Esophagus muscularis mucosa (tissue), 4 donors: ENCODE measurements around the gene STARD13. TPM values are rescaled to one million over a fixed set of nuclear protein-coding genes. Genes with fewer than 3 reads are reported as not detected.

Experiments used
- DNase-seq: peaks from one replicate; pipeline ENCODE4 v3.0.0-alpha.2; 2017; ENCODE audit errors: extremely low spot score
- H3K27ac ChIP-seq, 4 donors: fragments of 200-600 bp; sonication (generic); replicated peaks in 1 of 4; 1 replicate in 3 of 4; 2 replicates in 1 of 4; pipeline ENCODE4 v1.5.1; 2016 to 2019; ENCODE audit warnings: mild to moderate bottlenecking in 1 of 4
- H3K27me3 ChIP-seq, 4 donors: fragments of 200-600 bp; sonication (generic); one replicate each; pipeline versions ENCODE4 v1.5.1 to v1.6.0; 2016 to 2019
- H3K36me3 ChIP-seq, 4 donors: fragments of 200-600 bp; sonication (generic); one replicate each; pipeline ENCODE4 v1.5.1; 2016 to 2019
- H3K4me1 ChIP-seq, 4 donors: fragments of 200-600 bp; sonication (generic); one replicate each; pipeline ENCODE4 v1.5.1; 2016 to 2019
- H3K4me3 ChIP-seq, 4 donors: fragments of 200-600 bp; sonication (generic); 1 replicate in 2 of 4; 2 replicates in 2 of 4; pipeline ENCODE4 v1.5.1; 2016 to 2019; ENCODE audit warnings: mild to moderate bottlenecking in 4 of 4, moderate library complexity in 1 of 4
- H3K9me3 ChIP-seq, 4 donors: fragments of 200-600 bp; sonication (generic); 1 replicate in 3 of 4; 2 replicates in 1 of 4; pipeline ENCODE4 v1.5.1; 2016 to 2019
- CTCF ChIP-seq, 3 experiments: fragments of 200-600 bp in 2 of 3; fragments of 450-650 bp in 1 of 3; sonication (generic) in 2 of 3; IDR thresholded peaks; one replicate each; pipeline ENCODE4 v1.5.1; 2017 to 2019; ENCODE audit warnings: antibody characterized with exemption in 3 of 3, mild to moderate bottlenecking in 2 of 3, moderate library complexity in 1 of 3
- EP300 ChIP-seq: sonication (generic); formaldehyde crosslinking; IDR thresholded peaks from one replicate; pipeline ENCODE4 v1.6.1; 2017; ENCODE audit warnings: antibody characterized with exemption
- POLR2A ChIP-seq: fragments of 450-650 bp; IDR thresholded peaks from one replicate; pipeline ENCODE4 v1.6.1; 2017; ENCODE audit warnings: antibody characterized with exemption, moderate library complexity, mild to moderate bottlenecking, low read depth
- POLR2AphosphoS5 ChIP-seq, 2 donors: sonication (generic); formaldehyde crosslinking; IDR thresholded peaks; one replicate each; pipeline ENCODE4 v1.6.1; 2017; ENCODE audit warnings: antibody characterized with exemption in 2 of 2
- WGBS: methylation state at CpG from one replicate; pipeline ENCODE4 v1.1.5; 2018; 5-methylcytosine and 5-hydroxymethylcytosine counted together
- intact Hi-C: fragments of 100-400 bp; cut with DNase I; formaldehyde crosslinking; loops from one replicate; pipeline ENCODE4 v1.15.1; 2023
- total RNA-seq, 4 donors: library from RNA; depleted of rRNA; stranded (reverse); fragments of >200 nt; gene quantifications; one replicate each; pipeline versions ENCODE4 v1.1.0 to v1.2.1, GENCODE V29; 2016

Gene STARD13
- total RNA-seq, 4 donors from 2014 or later, result 44.9 to 59.2 (median 56.2) TPM

GRCh38 chr13:33307843-33308242 is 22.3 kb upstream of the STARD13 start:
- no peak for DNase-seq
- H3K9me3 ChIP-seq, result no peaks in the 10 kb centered on the region
- intact Hi-C loops, result no loop called here
- no peaks in the 10 kb centered on the region for H3K36me3 ChIP-seq
- H3K4me3 ChIP-seq, result no peak overlapping the region
- TF ChIP-seq CTCF (IDR thresholded peaks at IDR 0.05), result no peak
- no peak for TF ChIP-seq POLR2AphosphoS5 (IDR thresholded peaks at IDR 0.05)
- no peak for TF ChIP-seq EP300
- no peak for TF ChIP-seq POLR2A
- no peaks in the 10 kb centered on the region for H3K27me3 ChIP-seq
- WGBS, result 11% methylated on average over 1 of the region's 1 CpG
- H3K27ac ChIP-seq, result no peak overlapping the region
- H3K4me1 ChIP-seq, result peaks cover 13 to 22% (median 16%) of the 10 kb centered on the region in 4 donors

- Histone ChIP-seq H3K27me3 (no peaks in the 10 kb centered on the region), H3K27ac (no peak overlapping the region), H3K4me3 (no peak overlapping the region), H3K9me3 (no peaks in the 10 kb centered on the region), H3K36me3 (no peaks in the 10 kb centered on the region), H3K4me1 (peaks cover 3 to 9% (median 8%) of the 10 kb centered on the region in 4 donors)
- 84% methylated on average over 3 of the region's 3 CpGs for WGBS
- intact Hi-C loops, result no loop called here
- TF ChIP-seq POLR2AphosphoS5 (IDR thresholded peaks at IDR 0.05) (no peak), CTCF (IDR thresholded peaks at IDR 0.05) (no peak), EP300 (no peak), POLR2A (no peak)
- DNase-seq, result no peak
Observed at GRCh38 chr13:33303855-33304597, 18.5 kb upstream of the STARD13 start.

GRCh38 chr13:33299626-33300025 is 14.1 kb upstream of the STARD13 start:
- no peaks in the 10 kb centered on the region for H3K4me1 ChIP-seq
- H3K9me3 ChIP-seq, result no peaks in the 10 kb centered on the region
- intact Hi-C loops, result no loop called here
- no peak overlapping the region for H3K4me3 ChIP-seq
- no peak overlapping the region for H3K27ac ChIP-seq
- TF ChIP-seq POLR2AphosphoS5 (IDR thresholded peaks at IDR 0.05), result no peak
- no peaks in the 10 kb centered on the region for H3K27me3 ChIP-seq
- WGBS, result 89% methylated on average over 3 of the region's 3 CpGs
- no peaks in the 10 kb centered on the region for H3K36me3 ChIP-seq
- no peak for DNase-seq

- 79% methylated on average over 7 of the region's 7 CpGs for whole genome bisulfite sequencing
- Histone ChIP-seq H3K9me3 (no peaks in the 10 kb centered on the region), H3K4me1 (peaks cover 0 to 9% (median 6%) of the 10 kb centered on the region in 4 donors), H3K27ac (no peak overlapping the region), H3K4me3 (no peak overlapping the region), H3K27me3 (no peaks in the 10 kb centered on the region), H3K36me3 (no peaks in the 10 kb centered on the region)
- intact Hi-C loops, result no loop called here
- no peak for DNase-seq
- no peak for TF ChIP-seq EP300
- TF ChIP-seq CTCF (IDR thresholded peaks at IDR 0.05), result no peak
- no peak for TF ChIP-seq POLR2A
- no peak for TF ChIP-seq POLR2AphosphoS5 (IDR thresholded peaks at IDR 0.05)
Observed at GRCh38 chr13:33296793-33297425, 11.4 kb upstream of the STARD13 start.

GRCh38 chr13:33292712-33293111 is 7.2 kb upstream of the STARD13 start:
- no peaks in the 10 kb centered on the region for H3K36me3 ChIP-seq
- no peaks in the 10 kb centered on the region for H3K27me3 ChIP-seq
- intact Hi-C loops, result no loop called here
- no peak overlapping the region for H3K27ac ChIP-seq
- WGBS, result 75% methylated on average over 6 of the region's 6 CpGs
- TF ChIP-seq POLR2A, result no peak
- TF ChIP-seq EP300, result no peak
- no peak for TF ChIP-seq CTCF (IDR thresholded peaks at IDR 0.05)
- TF ChIP-seq POLR2AphosphoS5 (IDR thresholded peaks at IDR 0.05), result no peak
- no peak for DNase-seq
- peak overlapping the region in 3 of 4 donors; percentile 8 to 26 (median 14) for H3K4me3 ChIP-seq
- H3K9me3 ChIP-seq, result no peaks in the 10 kb centered on the region
- peaks cover 20 to 36% (median 27%) of the 10 kb centered on the region in 4 donors for H3K4me1 ChIP-seq
